Stimulated activated memory B cell treated with anti-CD40 and anti-IgM and Interleukin-4, amounts not matched to agents 10 μg/mL and 1 μg/mL and 100 μg/mL, for 72 hours (primary cell): ENCODE results near the gene DIPK1A.

Experiments used
- ATAC-seq: fragments of 150-1000 bp; cut with Tn5 transposase; 2 replicates; pipeline ENCODE4 v1.10.0; 2021
- H3K27ac Mint-ChIP-seq: one replicate; pipeline ENCODE4 v1.8.0; 2022; ENCODE audit warnings: mild to moderate bottlenecking, mixed read lengths
- H3K27me3 Mint-ChIP-seq: one replicate; pipeline ENCODE4 v1.8.0; 2022; ENCODE audit warnings: mixed read lengths
- H3K36me3 Mint-ChIP-seq: one replicate; pipeline ENCODE4 v1.8.0; 2022; ENCODE audit warnings: mixed read lengths
- H3K4me1 Mint-ChIP-seq: one replicate; pipeline ENCODE4 v1.8.0; 2022; ENCODE audit warnings: mixed read lengths
- H3K4me3 Mint-ChIP-seq: one replicate; pipeline ENCODE4 v1.8.0; 2022; ENCODE audit warnings: mild to moderate bottlenecking, moderate library complexity, mixed read lengths
- H3K9me3 Mint-ChIP-seq: one replicate; pipeline ENCODE4 v1.8.0; 2022; ENCODE audit warnings: mixed read lengths

DIPK1A gene

DNA sequence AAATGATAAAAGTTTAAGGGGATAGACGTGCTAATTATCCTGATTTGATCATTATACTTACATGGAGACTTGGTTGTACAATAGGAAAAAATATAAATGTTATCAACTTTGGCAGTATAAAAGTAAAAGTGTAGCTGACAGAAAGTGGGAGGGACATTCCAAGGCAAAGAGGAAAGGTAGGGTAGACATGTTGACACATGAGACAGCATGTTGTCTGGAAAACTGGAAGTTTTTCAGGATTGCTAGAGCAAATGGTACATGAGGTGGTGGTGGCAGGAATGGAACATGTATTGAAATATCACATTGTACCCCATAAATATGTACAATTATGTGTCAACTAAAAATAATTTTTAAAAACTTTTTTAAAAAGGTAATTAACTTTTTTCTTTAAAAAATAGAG is 13.2 kb downstream of the DIPK1A start:
- no peak for ATAC-seq
- Mint-ChIP-seq H3K9me3 (peaks cover 3% of the 10 kb centered on the region), H3K27me3 (no peaks in the 10 kb centered on the region), H3K36me3 (peaks cover 25% of the 10 kb centered on the region), H3K4me1 (peaks cover 60% of the 10 kb centered on the region), H3K4me3 (no peak overlapping the region), H3K27ac (peak overlapping the region; percentile 57)

DNA sequence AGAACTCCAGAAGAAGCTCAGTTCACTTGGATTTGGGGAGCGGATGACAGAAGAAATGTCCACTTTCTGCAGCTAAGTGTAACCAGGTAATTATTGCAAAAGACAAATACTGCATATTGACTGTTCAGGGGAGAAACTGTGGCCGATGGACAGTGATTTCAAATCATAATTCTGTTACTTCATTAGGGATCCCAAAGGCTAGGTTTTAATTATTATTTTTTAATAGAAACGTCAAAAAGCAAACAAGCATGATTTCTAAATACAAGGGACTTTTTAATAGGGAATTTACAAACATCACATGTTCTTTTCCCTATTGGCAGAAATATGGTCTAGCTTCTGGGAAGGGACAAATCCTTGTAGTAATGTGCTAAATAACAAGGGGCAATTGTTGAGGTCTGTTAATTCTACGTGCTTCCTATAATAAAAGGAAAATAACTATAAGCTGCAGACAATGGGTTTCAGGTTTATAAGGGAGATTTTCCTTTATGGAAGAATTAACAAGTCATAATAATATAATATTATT is 15.5 kb downstream of the DIPK1A start:
- Mint-ChIP-seq H3K9me3 (peaks cover 3% of the 10 kb centered on the region), H3K4me3 (no peak overlapping the region), H3K27ac (peak overlapping the region; percentile 62), H3K4me1 (peaks cover 64% of the 10 kb centered on the region), H3K27me3 (no peaks in the 10 kb centered on the region), H3K36me3 (peaks cover 30% of the 10 kb centered on the region)
- no peak for ATAC-seq

DNA sequence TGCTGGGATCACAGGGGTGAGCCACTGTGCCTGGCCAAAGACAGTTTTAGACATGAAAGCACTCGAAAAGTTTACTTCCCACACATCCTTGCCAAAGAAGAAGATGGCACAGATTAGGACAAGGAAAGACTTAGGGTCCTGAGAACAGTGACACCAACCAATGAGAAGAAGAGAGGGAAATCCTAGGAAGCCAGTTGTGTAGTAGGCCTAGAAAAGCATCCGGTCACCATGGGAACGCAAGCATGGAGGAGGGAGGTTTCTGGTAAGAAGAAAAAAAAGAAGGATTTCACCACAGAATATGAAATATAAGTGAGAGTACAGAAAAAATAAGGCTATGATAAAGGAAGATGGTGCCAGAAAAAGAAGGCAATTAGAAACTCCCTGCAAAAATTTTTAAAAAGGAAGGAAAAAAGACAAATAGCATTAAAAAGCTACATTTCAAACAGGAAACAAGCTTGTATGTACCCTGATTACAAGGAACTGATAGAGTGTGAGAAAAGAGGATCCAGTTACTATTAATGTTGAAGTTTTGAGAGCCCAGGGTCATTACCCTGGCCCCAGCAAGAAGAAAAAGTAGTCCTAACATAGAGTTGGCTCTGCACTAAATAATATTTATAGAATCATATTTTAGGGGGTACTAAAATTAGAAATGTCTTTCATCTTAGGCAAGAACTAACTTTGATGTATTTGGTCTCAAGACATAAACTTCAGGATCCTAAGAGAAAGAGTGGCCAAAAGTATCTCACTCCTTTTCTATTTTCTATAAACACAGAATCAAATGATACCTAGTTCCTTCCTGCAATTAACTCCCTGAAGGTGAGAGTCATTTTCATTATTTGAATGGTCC is 16.1 kb downstream of the DIPK1A start:
- peaks cover 3% of the 10 kb centered on the region for H3K9me3 Mint-ChIP-seq
- peaks cover 71% of the 10 kb centered on the region for H3K4me1 Mint-ChIP-seq
- H3K36me3 Mint-ChIP-seq, result peaks cover 30% of the 10 kb centered on the region
- peak overlapping the region; percentile 50 for H3K4me3 Mint-ChIP-seq
- peak; percentile 75 for ATAC-seq
- no peaks in the 10 kb centered on the region for H3K27me3 Mint-ChIP-seq
- H3K27ac Mint-ChIP-seq, result peak overlapping the region; percentile 66

DNA sequence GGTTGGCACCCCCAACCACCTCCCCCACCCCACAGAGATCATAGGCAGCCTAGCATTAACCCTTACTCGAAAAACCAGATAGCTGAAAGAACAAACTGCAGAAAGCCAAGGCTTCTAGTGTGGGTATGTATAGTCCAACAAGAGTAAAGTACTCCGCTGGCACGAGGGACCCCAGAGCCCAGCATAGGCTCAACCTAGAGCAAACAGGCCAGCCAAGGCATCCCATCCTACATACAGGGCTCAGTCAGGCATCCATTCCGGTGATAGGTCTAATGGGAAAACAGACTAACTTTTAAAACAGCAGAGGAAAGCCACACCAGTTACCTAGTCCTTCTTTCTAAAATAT is 17.8 kb downstream of the DIPK1A start:
- H3K36me3 Mint-ChIP-seq, result peaks cover 30% of the 10 kb centered on the region
- peaks cover 3% of the 10 kb centered on the region for H3K9me3 Mint-ChIP-seq
- H3K27ac Mint-ChIP-seq, result peak overlapping the region; percentile 66
- ATAC-seq, result no peak
- no peak overlapping the region for H3K4me3 Mint-ChIP-seq
- peaks cover 79% of the 10 kb centered on the region for H3K4me1 Mint-ChIP-seq
- H3K27me3 Mint-ChIP-seq, result no peaks in the 10 kb centered on the region

DNA sequence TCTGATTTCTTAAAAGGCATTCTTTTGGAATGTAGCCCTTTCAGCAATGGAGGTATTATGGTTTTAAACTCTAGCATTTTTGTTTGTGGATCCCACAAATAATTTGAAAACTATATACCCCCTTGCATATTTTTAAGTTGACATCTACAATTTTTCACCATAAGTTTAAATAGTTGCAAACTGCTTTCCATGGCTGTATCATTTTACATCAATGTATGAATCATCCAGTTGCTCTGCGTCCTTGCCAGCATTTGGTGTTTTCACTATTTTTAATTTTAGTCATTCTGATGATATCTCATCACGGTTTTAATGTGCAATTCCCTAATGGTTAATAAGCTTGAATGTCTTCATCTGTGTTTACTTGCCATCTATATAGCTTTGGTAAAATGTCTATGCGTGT is 20.7 kb downstream of the DIPK1A start:
- Mint-ChIP-seq H3K9me3 (no peaks in the 10 kb centered on the region), H3K27me3 (no peaks in the 10 kb centered on the region), H3K27ac (no peak overlapping the region), H3K4me1 (peaks cover 79% of the 10 kb centered on the region), H3K36me3 (peaks cover 24% of the 10 kb centered on the region), H3K4me3 (no peak overlapping the region)
- no peak for ATAC-seq

DNA sequence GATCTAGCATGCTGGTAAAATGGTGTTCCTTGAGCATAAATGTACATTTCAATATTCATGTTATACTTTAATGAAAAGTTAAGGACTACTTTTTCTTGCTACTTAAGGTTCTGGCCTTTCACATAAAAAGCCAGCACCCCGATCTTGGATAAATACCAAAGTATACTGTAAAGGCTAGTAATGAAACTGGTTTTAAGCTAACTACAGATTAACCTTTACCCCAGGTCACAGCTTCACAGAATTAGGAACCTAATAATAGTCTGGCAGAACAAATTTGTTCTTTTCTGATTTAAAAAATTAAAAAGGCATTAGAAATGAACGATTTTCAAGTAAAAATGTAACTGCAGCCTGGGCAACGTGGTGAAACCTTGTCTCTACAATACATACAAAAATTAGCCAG is 23.5 kb downstream of the DIPK1A start:
- no peak for ATAC-seq
- H3K4me3 Mint-ChIP-seq, result no peak overlapping the region
- H3K4me1 Mint-ChIP-seq, result peaks cover 74% of the 10 kb centered on the region
- no peaks in the 10 kb centered on the region for H3K9me3 Mint-ChIP-seq
- peaks cover 19% of the 10 kb centered on the region for H3K36me3 Mint-ChIP-seq
- no peak overlapping the region for H3K27ac Mint-ChIP-seq
- H3K27me3 Mint-ChIP-seq, result no peaks in the 10 kb centered on the region

DNA sequence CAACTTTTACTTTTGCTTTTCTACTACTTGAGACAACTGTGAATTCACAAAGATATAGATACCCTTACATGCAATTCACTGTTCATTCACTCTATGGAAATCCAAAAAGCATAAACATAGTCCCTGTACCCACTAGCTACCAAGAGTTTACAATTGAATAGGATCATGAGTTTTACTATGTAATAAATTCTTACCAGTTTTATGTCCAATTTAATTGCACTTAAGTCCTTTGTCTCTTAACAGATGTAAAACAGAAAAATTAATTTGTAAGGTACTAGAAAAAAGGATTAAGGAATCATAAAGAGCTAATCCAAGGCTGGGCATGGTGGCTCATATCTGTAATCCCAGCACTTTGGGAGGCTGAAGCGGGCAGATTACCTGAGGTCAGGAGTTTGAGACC is 24.4 kb downstream of the DIPK1A start:
- ATAC-seq, result no peak
- no peaks in the 10 kb centered on the region for H3K9me3 Mint-ChIP-seq
- H3K36me3 Mint-ChIP-seq, result peaks cover 18% of the 10 kb centered on the region
- no peak overlapping the region for H3K4me3 Mint-ChIP-seq
- H3K27me3 Mint-ChIP-seq, result no peaks in the 10 kb centered on the region
- H3K4me1 Mint-ChIP-seq, result peaks cover 73% of the 10 kb centered on the region
- H3K27ac Mint-ChIP-seq, result no peak overlapping the region

DNA sequence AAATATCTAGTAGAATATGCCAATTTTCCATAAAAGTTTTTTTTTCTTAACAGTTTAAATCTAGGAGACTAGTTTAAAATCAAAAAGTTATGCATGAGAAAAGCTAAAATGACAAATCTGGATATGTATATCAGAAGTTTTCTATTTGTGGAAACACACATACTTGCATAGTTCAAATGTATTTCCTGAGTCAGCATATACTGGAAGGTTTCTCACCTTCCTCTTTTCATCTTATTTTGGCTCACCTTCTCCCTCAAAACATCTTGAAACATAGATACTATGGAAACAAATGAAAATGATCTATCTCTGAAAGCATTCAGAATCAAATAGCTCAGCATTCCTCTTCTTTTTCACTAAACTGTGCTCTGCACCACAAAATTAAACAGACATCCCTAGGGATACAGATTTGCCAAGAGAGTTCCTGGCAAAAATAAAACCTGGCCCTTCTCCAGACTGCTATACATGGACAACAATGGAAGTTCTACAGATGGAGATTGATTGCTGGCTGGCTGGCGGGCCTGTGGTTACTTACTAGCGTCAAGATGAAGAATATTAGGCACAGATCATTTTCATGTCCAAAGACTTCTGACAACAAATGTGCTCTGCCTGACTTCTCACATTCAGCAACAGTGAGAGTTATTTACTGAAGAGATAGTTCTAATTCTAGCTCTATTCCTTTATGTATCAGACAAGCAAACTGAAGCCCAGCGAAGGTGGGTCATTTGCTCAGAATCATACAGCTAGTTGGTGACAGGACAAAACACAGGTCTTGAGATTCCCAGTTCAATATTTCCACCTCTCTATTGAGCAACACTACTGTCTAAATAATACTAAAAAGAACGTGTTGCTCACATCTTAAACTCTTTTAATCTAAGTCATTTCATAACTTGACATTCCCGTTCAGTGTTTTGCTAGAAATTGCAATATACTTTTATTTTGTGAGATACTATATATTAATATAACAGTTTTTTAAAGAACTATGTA is 26.6 kb downstream of the DIPK1A start:
- Mint-ChIP-seq H3K27ac (peak overlapping the region; percentile 21), H3K4me1 (peaks cover 73% of the 10 kb centered on the region), H3K27me3 (no peaks in the 10 kb centered on the region), H3K4me3 (no peak overlapping the region), H3K36me3 (peaks cover 32% of the 10 kb centered on the region), H3K9me3 (no peaks in the 10 kb centered on the region)
- ATAC-seq, result no peak

DNA sequence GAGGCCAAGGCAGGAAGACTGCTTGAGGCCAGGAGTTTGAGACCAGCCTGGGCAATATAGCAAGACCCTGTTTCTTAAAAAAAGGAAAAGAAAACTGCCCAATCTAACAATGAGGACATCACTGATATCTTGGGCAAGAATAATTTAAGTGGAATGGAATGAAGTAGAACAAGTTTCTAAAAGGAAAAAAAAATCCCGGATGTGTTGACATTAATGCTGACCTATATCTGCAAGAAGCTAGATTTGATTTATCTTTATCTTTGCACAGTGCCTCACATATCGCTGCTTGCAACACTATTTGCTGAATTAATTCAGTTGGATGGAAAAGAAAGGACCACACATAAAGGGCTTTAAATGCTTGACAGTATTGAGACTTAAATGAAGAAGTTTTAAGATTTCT is 27.8 kb downstream of the DIPK1A start:
- no peaks in the 10 kb centered on the region for H3K9me3 Mint-ChIP-seq
- peak overlapping the region; percentile 54 for H3K27ac Mint-ChIP-seq
- H3K4me3 Mint-ChIP-seq, result no peak overlapping the region
- no peak for ATAC-seq
- peaks cover 38% of the 10 kb centered on the region for H3K36me3 Mint-ChIP-seq
- H3K27me3 Mint-ChIP-seq, result no peaks in the 10 kb centered on the region
- peaks cover 80% of the 10 kb centered on the region for H3K4me1 Mint-ChIP-seq

DNA sequence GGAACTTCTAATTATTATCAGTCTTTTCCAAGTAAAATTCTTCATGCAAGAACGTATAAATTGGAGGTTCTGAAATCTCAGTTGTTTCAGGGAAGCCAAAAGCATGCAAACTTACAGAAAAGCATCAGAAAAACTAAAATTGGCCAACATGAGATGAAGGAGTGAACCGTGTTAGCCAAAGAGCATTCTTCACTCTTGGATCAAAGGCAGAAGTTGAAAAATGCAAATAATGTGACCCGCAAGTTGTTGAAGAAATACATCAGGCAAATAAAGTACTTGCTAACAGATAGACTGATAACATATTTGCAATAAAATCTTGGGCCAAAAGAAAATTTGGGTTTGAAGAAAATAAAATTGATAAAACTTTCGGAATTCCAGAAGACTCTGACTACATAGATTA is 29.6 kb downstream of the DIPK1A start:
- Mint-ChIP-seq H3K27me3 (no peaks in the 10 kb centered on the region), H3K4me3 (no peak overlapping the region), H3K9me3 (no peaks in the 10 kb centered on the region), H3K27ac (no peak overlapping the region), H3K36me3 (peaks cover 50% of the 10 kb centered on the region), H3K4me1 (peaks cover 89% of the 10 kb centered on the region)
- no peak for ATAC-seq

DNA sequence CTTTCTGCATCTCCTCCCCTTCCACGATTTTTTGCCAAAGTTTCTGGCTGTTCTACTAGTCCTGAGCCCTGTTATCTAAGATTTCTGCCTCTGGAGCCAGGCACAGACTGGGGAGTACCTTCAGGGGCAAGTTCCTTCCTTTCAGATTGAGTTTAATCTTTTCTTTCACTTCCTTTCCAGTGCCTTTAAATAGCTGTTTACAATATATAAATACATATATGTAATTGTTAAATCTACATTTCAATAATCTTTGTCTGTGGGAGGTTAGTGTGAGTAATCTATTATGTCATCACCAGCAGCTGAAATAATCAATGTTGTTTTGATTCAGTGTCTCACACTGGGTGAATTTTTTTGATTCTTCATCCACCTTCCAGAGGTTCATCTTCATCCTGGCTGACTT is 31.8 kb downstream of the DIPK1A start:
- no peak for ATAC-seq
- Mint-ChIP-seq H3K36me3 (peaks cover 43% of the 10 kb centered on the region), H3K27ac (peak overlapping the region; percentile 45), H3K27me3 (no peaks in the 10 kb centered on the region), H3K9me3 (no peaks in the 10 kb centered on the region), H3K4me3 (peak overlapping the region; percentile 7), H3K4me1 (peaks cover 82% of the 10 kb centered on the region)

DNA sequence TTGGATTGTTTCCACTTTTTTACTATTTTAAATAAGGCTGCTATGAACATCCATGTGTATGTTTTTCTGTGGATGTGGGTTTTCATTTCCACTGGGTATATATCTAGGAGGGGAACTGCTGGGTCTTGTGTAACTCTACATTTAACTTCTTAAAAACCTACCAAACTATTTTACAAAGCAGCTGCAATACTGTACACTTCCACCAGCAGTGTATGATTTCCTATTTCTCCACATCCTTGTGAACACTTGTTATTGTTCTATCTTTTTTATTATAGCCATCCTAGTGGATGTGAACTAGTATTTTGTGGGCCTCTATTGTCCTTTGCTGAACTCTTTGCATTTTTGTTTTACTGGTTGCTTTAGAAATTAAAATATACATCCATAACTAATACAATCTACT is 33.4 kb downstream of the DIPK1A start:
- Mint-ChIP-seq H3K27me3 (no peaks in the 10 kb centered on the region), H3K4me3 (no peak overlapping the region), H3K9me3 (no peaks in the 10 kb centered on the region), H3K4me1 (peaks cover 75% of the 10 kb centered on the region), H3K36me3 (peaks cover 41% of the 10 kb centered on the region), H3K27ac (peak overlapping the region; percentile 59)
- no peak for ATAC-seq

DNA sequence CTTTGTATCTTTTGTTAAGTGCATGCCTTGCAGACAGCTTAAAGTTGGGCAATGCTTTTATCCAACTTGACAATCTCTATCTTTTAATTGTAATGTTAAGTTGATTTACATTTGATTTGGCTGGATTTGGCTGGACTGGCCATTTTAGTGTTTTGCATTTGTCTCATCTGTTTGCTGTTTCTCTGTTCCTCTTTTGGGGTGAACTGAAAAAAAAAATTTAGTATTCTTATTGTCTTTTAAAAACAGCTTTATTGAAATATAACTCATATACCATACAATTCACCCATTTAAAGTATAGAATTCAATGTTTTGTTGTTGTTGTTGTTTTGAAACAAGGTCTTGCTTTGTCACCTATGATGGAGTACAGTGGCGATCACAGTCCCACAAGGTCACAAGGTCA is 34.4 kb downstream of the DIPK1A start:
- H3K9me3 Mint-ChIP-seq, result no peaks in the 10 kb centered on the region
- H3K4me3 Mint-ChIP-seq, result no peak overlapping the region
- peaks cover 41% of the 10 kb centered on the region for H3K36me3 Mint-ChIP-seq
- peaks cover 73% of the 10 kb centered on the region for H3K4me1 Mint-ChIP-seq
- H3K27ac Mint-ChIP-seq, result peak overlapping the region; percentile 59
- no peaks in the 10 kb centered on the region for H3K27me3 Mint-ChIP-seq
- no peak for ATAC-seq

DNA sequence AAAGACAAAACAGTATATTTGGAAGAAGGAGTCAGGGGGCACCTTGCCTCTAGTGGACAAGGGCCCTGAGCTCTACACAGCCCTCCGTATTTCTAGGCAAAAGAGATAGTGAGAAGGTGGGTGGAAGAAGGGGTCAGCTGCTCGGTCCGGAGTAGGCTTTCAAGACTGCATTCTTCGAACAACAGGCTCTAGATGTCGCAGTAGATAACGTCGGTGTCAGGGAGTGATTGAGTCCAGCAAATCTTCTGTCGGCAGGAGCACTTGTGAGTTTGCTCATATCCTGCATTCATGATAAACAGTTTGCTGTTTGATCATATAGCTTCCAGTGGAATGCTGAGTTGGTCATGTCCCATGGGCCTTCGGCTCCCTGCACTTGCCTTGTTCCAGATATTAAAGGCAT is 36.8 kb downstream of the DIPK1A start:
- H3K27ac Mint-ChIP-seq, result no peak overlapping the region
- H3K4me1 Mint-ChIP-seq, result peaks cover 68% of the 10 kb centered on the region
- peaks cover 48% of the 10 kb centered on the region for H3K36me3 Mint-ChIP-seq
- no peaks in the 10 kb centered on the region for H3K27me3 Mint-ChIP-seq
- no peak for ATAC-seq
- no peak overlapping the region for H3K4me3 Mint-ChIP-seq
- peaks cover 6% of the 10 kb centered on the region for H3K9me3 Mint-ChIP-seq

DNA sequence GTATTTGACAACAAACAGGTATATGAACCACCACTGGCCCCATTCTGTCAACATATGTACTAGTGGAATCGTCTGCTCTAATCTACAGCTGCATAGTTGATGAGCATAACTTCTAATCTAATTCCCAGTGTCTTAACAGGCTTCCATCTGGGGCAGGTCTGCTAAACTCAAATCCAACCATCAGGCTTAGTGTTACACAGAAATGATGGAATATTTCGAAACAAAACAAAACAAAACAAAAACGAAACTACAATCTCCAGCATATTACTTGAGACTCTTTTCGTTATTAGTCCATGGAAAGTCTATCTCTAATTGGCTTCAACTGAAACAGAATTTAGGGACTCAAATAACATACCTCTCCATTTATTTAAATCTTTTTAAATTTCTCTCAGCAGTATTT is 37.6 kb downstream of the DIPK1A start:
- H3K9me3 Mint-ChIP-seq, result peaks cover 6% of the 10 kb centered on the region
- ATAC-seq, result no peak
- no peak overlapping the region for H3K27ac Mint-ChIP-seq
- no peaks in the 10 kb centered on the region for H3K27me3 Mint-ChIP-seq
- no peak overlapping the region for H3K4me3 Mint-ChIP-seq
- H3K4me1 Mint-ChIP-seq, result peaks cover 70% of the 10 kb centered on the region
- peaks cover 50% of the 10 kb centered on the region for H3K36me3 Mint-ChIP-seq
